Muscle layer of duodenum (tissue), 2 donors: ENCODE data around the gene CADPS2.

Source experiments
- H3K27ac ChIP-seq: one replicate; pipeline ENCODE4 v1.7.0; 2013; ENCODE audit warnings: mild to moderate bottlenecking, low read length
- H3K27me3 ChIP-seq: one replicate; pipeline ENCODE4 v1.7.0; 2013; ENCODE audit warnings: low read depth, mild to moderate bottlenecking, control low read depth, low read length
- H3K36me3 ChIP-seq, 2 donors: one replicate each; pipeline ENCODE4 v1.7.0; 2013; ENCODE audit warnings: low read length in 2 of 2, control low read depth in 1 of 2, mild to moderate bottlenecking in 1 of 2; ENCODE audit not compliant: insufficient read depth in 2 of 2, control insufficient read depth in 1 of 2
- H3K4me1 ChIP-seq, 2 donors: one replicate each; pipeline ENCODE4 v1.7.0; 2013; ENCODE audit warnings: low read length in 2 of 2, mild to moderate bottlenecking in 2 of 2, control low read depth in 1 of 2, moderate library complexity in 1 of 2; ENCODE audit not compliant: insufficient read depth in 2 of 2, control insufficient read depth in 1 of 2
- H3K4me3 ChIP-seq, 2 donors: one replicate each; pipeline ENCODE4 v1.7.0; 2013; ENCODE audit warnings: low read length in 2 of 2, low read depth in 1 of 2, mild to moderate bottlenecking in 1 of 2
- H3K9me3 ChIP-seq, 2 donors: one replicate each; pipeline ENCODE4 v1.7.0; 2013; ENCODE audit warnings: low read length in 2 of 2, control low read depth in 1 of 2, mild to moderate bottlenecking in 1 of 2; ENCODE audit not compliant: control insufficient read depth in 1 of 2
- donor health status: healthy.

The CADPS2 gene

GRCh38 chr7:122364761-122365280 is 521.4 kb downstream of the CADPS2 start:
- no peaks in the 10 kb centered on the region for H3K27me3 ChIP-seq
- H3K27ac ChIP-seq = no peak overlapping the region
- no peaks in the 10 kb centered on the region for H3K36me3 ChIP-seq
- no peaks in the 10 kb centered on the region for H3K4me1 ChIP-seq
- no peak overlapping the region for H3K4me3 ChIP-seq
- H3K9me3 ChIP-seq = no peaks in the 10 kb centered on the region

GRCh38 chr7:122363144-122363543 is 523.1 kb downstream of the CADPS2 start:
- Histone ChIP-seq H3K27me3 (no peaks in the 10 kb centered on the region), H3K4me1 (no peaks in the 10 kb centered on the region), H3K9me3 (no peaks in the 10 kb centered on the region), H3K4me3 (no peak overlapping the region), H3K36me3 (peaks cover 0 to 7% of the 10 kb centered on the region in 2 donors), H3K27ac (no peak overlapping the region)

- Histone ChIP-seq H3K27me3 (no peaks in the 10 kb centered on the region), H3K4me3 (no peak overlapping the region), H3K36me3 (peaks cover 0 to 7% of the 10 kb centered on the region in 2 donors), H3K27ac (no peak overlapping the region), H3K9me3 (no peaks in the 10 kb centered on the region), H3K4me1 (no peaks in the 10 kb centered on the region)
Observed at GRCh38 chr7:122362473-122362872, 523.8 kb downstream of the CADPS2 start.

- H3K4me1 ChIP-seq = no peaks in the 10 kb centered on the region
- peaks cover 0 to 7% of the 10 kb centered on the region in 2 donors for H3K36me3 ChIP-seq
- H3K4me3 ChIP-seq = no peak overlapping the region
- H3K27me3 ChIP-seq = no peaks in the 10 kb centered on the region
- no peaks in the 10 kb centered on the region for H3K9me3 ChIP-seq
- no peak overlapping the region for H3K27ac ChIP-seq
Observed at GRCh38 chr7:122354656-122355055, 531.6 kb downstream of the CADPS2 start.

- Histone ChIP-seq H3K4me3 (no peak overlapping the region), H3K4me1 (no peaks in the 10 kb centered on the region), H3K27me3 (no peaks in the 10 kb centered on the region), H3K36me3 (no peaks in the 10 kb centered on the region), H3K27ac (no peak overlapping the region), H3K9me3 (no peaks in the 10 kb centered on the region)
Observed at GRCh38 chr7:122352454-122352853, 533.8 kb downstream of the CADPS2 start.

- Histone ChIP-seq H3K36me3 (no peaks in the 10 kb centered on the region), H3K4me3 (no peak overlapping the region), H3K4me1 (no peaks in the 10 kb centered on the region)
Observed at GRCh38 chr7:122350701-122351100, 535.6 kb downstream of the CADPS2 start.

GRCh38 chr7:122344303-122344620 is 542.0 kb downstream of the CADPS2 start:
- Histone ChIP-seq H3K4me3 (no peak overlapping the region), H3K27ac (no peak overlapping the region), H3K4me1 (no peaks in the 10 kb centered on the region), H3K36me3 (no peaks in the 10 kb centered on the region), H3K27me3 (no peaks in the 10 kb centered on the region), H3K9me3 (no peaks in the 10 kb centered on the region)

More at GRCh38 chr7:122350701-122351100, 535.6 kb downstream of the CADPS2 start:
- Histone ChIP-seq H3K9me3 (no peaks in the 10 kb centered on the region), H3K27me3 (no peaks in the 10 kb centered on the region), H3K27ac (no peak overlapping the region)

GRCh38 chr7:122343601-122344302 is 542.5 kb downstream of the CADPS2 start:
- Histone ChIP-seq H3K36me3 (no peaks in the 10 kb centered on the region), H3K9me3 (no peaks in the 10 kb centered on the region), H3K27ac (no peak overlapping the region), H3K27me3 (no peaks in the 10 kb centered on the region), H3K4me1 (no peaks in the 10 kb centered on the region), H3K4me3 (no peak overlapping the region)

- no peaks in the 10 kb centered on the region for H3K4me1 ChIP-seq
- no peaks in the 10 kb centered on the region for H3K9me3 ChIP-seq
- H3K4me3 ChIP-seq = no peak overlapping the region
- H3K27me3 ChIP-seq = no peaks in the 10 kb centered on the region
- no peaks in the 10 kb centered on the region for H3K36me3 ChIP-seq
- no peak overlapping the region for H3K27ac ChIP-seq
Observed at GRCh38 chr7:122340427-122340826, 545.8 kb downstream of the CADPS2 start.

GRCh38 chr7:122339145-122339904 is 546.9 kb downstream of the CADPS2 start:
- H3K9me3 ChIP-seq = no peaks in the 10 kb centered on the region
- no peak overlapping the region for H3K27ac ChIP-seq
- H3K4me1 ChIP-seq = no peaks in the 10 kb centered on the region
- no peaks in the 10 kb centered on the region for H3K36me3 ChIP-seq
- H3K27me3 ChIP-seq = no peaks in the 10 kb centered on the region
- H3K4me3 ChIP-seq = no peak overlapping the region

GRCh38 chr7:122337011-122337410 is 549.2 kb downstream of the CADPS2 start:
- H3K4me3 ChIP-seq = no peak overlapping the region
- H3K36me3 ChIP-seq = no peaks in the 10 kb centered on the region
- no peaks in the 10 kb centered on the region for H3K27me3 ChIP-seq
- H3K4me1 ChIP-seq = no peaks in the 10 kb centered on the region
- H3K9me3 ChIP-seq = no peaks in the 10 kb centered on the region
- H3K27ac ChIP-seq = no peak overlapping the region
